ENCODE results near the gene CAPN13. TPM values are rescaled to one million over a fixed set of nuclear protein-coding genes. Genes with fewer than 3 reads are reported as not detected.

CAPN13 gene
- total RNA-seq, 1 experiment from 2014 or later = 5.7 TPM

- H3K23ac ChIP-seq (ENCODE audit: insufficient read length, low read depth, low read length) = no peak overlapping the region
- WGBS (ENCODE audit: extremely low coverage, insufficient read length, low lambda C conversion rate) = no CpG with 5 or more reads among the region's 8 CpGs
Measured at GRCh38 chr2:30714811-30715709, 92.2 kb downstream of the CAPN13 start.

More at GRCh38 chr2:30714811-30715709, 92.2 kb downstream of the CAPN13 start:
- Histone ChIP-seq H3K56ac (ENCODE audit: insufficient read length, low read depth, low read length) (no peak overlapping the region), H3K4me2 (ENCODE audit: insufficient read depth, insufficient read length, low read length) (no peak overlapping the region), H4K8ac (replicated peaks; ENCODE audit: insufficient read length, low read depth, low read length) (no peak overlapping the region), H2AFZ (ENCODE audit: low read length) (no peak overlapping the region), H2BK20ac (ENCODE audit: low read depth, low read length, poor library complexity, severe bottlenecking) (no peak overlapping the region), H2BK15ac (ENCODE audit: low read depth, low read length) (no peak overlapping the region), H2BK12ac (ENCODE audit: insufficient read length, low read depth, low read length) (no peak overlapping the region), H3K18ac (ENCODE audit: insufficient read length, low read depth, low read length) (no peak overlapping the region), H4K5ac (ENCODE audit: insufficient read length, low read depth, low read length) (no peak overlapping the region), H3K9ac (ENCODE audit: extremely low read depth, insufficient read length, low read length) (no peak overlapping the region), H3K4me1 (ENCODE audit: insufficient read depth, low read length) (no peaks in the 10 kb centered on the region), H3K23me2 (ENCODE audit: insufficient read length, low read depth, low read length, poor library complexity, severe bottlenecking) (no peaks in the 10 kb centered on the region), H3K9me3 (ENCODE audit: control insufficient read depth, low read depth, low read length) (no peaks in the 10 kb centered on the region), H3K27ac (ENCODE audit: insufficient read length, low read depth, low read length) (no peak overlapping the region), H2BK120ac (ENCODE audit: low read depth, low read length, poor library complexity, severe bottlenecking) (no peak overlapping the region), H4K20me1 (ENCODE audit: control insufficient read depth, insufficient read depth, insufficient read length) (no peaks in the 10 kb centered on the region), H4K91ac (ENCODE audit: insufficient read length, low read depth, low read length) (no peak overlapping the region), H3K27me3 (ENCODE audit: insufficient read depth, low read length) (no peaks in the 10 kb centered on the region), H3K14ac (ENCODE audit: insufficient read depth, low read length) (no peak overlapping the region), H2BK5ac (ENCODE audit: insufficient read length, low read length) (no peak overlapping the region), H3K79me1 (ENCODE audit: insufficient read depth, low read depth, low read length, poor library complexity, severe bottlenecking) (no peaks in the 10 kb centered on the region), H3T11ph (ENCODE audit: low read length) (no peak overlapping the region), H2AK5ac (ENCODE audit: insufficient read length, low read length) (no peak overlapping the region), H3K4ac (ENCODE audit: low read depth, low read length) (no peak overlapping the region), H3K79me2 (ENCODE audit: insufficient read depth, low read length) (no peaks in the 10 kb centered on the region)
- peaks cover 4% of the 10 kb centered on the region; the same call in 1 of the 2 replicates for H3K27me3 Mint-ChIP-seq (ENCODE audit: low read depth)
- TF ChIP-seq, protein P1, sequence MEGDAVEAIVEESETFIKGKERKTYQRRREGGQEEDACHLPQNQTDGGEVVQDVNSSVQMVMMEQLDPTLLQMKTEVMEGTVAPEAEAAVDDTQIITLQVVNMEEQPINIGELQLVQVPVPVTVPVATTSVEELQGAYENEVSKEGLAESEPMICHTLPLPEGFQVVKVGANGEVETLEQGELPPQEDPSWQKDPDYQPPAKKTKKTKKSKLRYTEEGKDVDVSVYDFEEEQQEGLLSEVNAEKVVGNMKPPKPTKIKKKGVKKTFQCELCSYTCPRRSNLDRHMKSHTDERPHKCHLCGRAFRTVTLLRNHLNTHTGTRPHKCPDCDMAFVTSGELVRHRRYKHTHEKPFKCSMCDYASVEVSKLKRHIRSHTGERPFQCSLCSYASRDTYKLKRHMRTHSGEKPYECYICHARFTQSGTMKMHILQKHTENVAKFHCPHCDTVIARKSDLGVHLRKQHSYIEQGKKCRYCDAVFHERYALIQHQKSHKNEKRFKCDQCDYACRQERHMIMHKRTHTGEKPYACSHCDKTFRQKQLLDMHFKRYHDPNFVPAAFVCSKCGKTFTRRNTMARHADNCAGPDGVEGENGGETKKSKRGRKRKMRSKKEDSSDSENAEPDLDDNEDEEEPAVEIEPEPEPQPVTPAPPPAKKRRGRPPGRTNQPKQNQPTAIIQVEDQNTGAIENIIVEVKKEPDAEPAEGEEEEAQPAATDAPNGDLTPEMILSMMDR (conservative IDR thresholded peaks at IDR 0.05) = peak; percentile 42; the same call in 2 of the 3 replicates
- H3K4me1 Mint-ChIP-seq = no peaks in the 10 kb centered on the region
- H3K9me3 Mint-ChIP-seq = peaks cover 13 to 19% of the 10 kb centered on the region in 2 experiments
- no peak overlapping the region for H3K4me3 Mint-ChIP-seq
- H3K36me3 Mint-ChIP-seq (ENCODE audit: insufficient read depth in 1 of 3, low read depth in 3 of 3) = peaks cover 0 to 11% (median 10%) of the 10 kb centered on the region in 3 experiments; a peak in 5 of 7 replicates
- no peak overlapping the region for H3K27ac Mint-ChIP-seq
- DNase-seq = peak; percentile 27
